ENCODE data around the gene CTR9.

The CTR9 gene

GRCh38 chr11:10725907-10726253, 25.2 kb upstream of the CTR9 start:
- no peak overlapping the region for H3K4me3 ChIP-seq (ENCODE audit: low read depth, low read length)
- no peak for TF ChIP-seq POLR2A (IDR thresholded peaks at IDR 0.05; ENCODE audit: extremely low read depth, insufficient read length)
- TF ChIP-seq, protein P1, sequence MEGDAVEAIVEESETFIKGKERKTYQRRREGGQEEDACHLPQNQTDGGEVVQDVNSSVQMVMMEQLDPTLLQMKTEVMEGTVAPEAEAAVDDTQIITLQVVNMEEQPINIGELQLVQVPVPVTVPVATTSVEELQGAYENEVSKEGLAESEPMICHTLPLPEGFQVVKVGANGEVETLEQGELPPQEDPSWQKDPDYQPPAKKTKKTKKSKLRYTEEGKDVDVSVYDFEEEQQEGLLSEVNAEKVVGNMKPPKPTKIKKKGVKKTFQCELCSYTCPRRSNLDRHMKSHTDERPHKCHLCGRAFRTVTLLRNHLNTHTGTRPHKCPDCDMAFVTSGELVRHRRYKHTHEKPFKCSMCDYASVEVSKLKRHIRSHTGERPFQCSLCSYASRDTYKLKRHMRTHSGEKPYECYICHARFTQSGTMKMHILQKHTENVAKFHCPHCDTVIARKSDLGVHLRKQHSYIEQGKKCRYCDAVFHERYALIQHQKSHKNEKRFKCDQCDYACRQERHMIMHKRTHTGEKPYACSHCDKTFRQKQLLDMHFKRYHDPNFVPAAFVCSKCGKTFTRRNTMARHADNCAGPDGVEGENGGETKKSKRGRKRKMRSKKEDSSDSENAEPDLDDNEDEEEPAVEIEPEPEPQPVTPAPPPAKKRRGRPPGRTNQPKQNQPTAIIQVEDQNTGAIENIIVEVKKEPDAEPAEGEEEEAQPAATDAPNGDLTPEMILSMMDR (IDR thresholded peaks at IDR 0.05; ENCODE audit: low read depth, low read length) = no peak
- TF ChIP-seq, protein P2, sequence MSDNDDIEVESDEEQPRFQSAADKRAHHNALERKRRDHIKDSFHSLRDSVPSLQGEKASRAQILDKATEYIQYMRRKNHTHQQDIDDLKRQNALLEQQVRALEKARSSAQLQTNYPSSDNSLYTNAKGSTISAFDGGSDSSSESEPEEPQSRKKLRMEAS (IDR thresholded peaks at IDR 0.05; ENCODE audit: low read depth, low read length) = no peak
- DNase-seq (ENCODE audit: low read depth) = no peak

- TF ChIP-seq, protein P2 (IDR thresholded peaks at IDR 0.05; ENCODE audit: low read depth, low read length) = no peak
- TF ChIP-seq MYC (IDR thresholded peaks at IDR 0.05; ENCODE audit: low read depth, low read length) = no peak
- TF ChIP-seq, protein P1 (IDR thresholded peaks at IDR 0.05; ENCODE audit: low read depth, low read length) = no peak
- TF ChIP-seq POLR2A (IDR thresholded peaks at IDR 0.05; ENCODE audit: extremely low read depth, insufficient read length) = no peak
- no peak for DNase-seq (ENCODE audit: low read depth)
- no peak overlapping the region for H3K4me3 ChIP-seq (ENCODE audit: low read depth, low read length)
These were observed 23.7 kb upstream of the CTR9 start for GRCh38 chr11:10727146-10727851.

- TF ChIP-seq, protein P2 (IDR thresholded peaks at IDR 0.05; ENCODE audit: low read depth, low read length) = no peak
- TF ChIP-seq MYC (IDR thresholded peaks at IDR 0.05; ENCODE audit: low read depth, low read length) (no peak), POLR2A (IDR thresholded peaks at IDR 0.05; ENCODE audit: extremely low read depth, insufficient read length) (no peak)
- TF ChIP-seq, protein P1 (IDR thresholded peaks at IDR 0.05; ENCODE audit: low read depth, low read length) = no peak
- no peak overlapping the region for H3K4me3 ChIP-seq (ENCODE audit: low read depth, low read length)
- peak; percentile 25 for DNase-seq (ENCODE audit: low read depth)
These were observed 22.9 kb upstream of the CTR9 start for GRCh38 chr11:10728154-10728553.

DNA sequence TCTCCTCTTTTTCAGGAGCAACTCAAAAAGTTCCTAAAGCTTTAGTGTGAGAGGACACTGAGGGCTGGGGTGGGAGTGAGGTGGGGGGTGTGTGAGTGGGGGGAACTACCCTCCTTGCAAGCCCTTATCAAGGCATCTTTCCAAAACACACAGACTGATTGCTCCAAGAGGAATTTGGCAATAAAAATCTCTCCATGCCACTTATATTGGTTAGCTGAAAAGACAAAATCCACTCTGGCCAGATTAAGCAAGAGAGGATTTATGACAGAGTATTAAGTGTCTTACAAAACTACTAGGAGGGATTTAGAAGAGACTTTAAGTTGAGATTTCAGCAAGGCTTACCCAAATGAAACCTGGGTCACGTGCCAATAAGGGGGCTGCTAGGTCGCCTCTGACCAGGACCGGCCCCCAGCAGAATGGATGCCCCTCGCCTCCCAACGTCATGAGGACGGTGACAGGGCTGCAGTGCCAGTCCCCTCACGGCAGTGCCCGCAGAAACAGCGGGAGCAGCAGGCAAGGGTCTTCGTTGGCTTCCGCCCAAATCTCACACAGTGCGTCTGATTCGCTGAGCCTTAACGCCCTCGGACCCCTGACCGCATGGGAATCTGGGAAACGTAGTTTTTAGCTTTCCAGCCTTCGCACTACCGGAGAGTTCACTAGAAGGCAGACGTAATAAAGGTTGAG, 22.1 kb upstream of the CTR9 start:
- no peak for DNase-seq (ENCODE audit: low read depth)
- H3K4me3 ChIP-seq (ENCODE audit: low read depth, low read length) = no peak overlapping the region
- TF ChIP-seq, protein P2 (IDR thresholded peaks at IDR 0.05; ENCODE audit: low read depth, low read length) = no peak
- TF ChIP-seq MYC (IDR thresholded peaks at IDR 0.05; ENCODE audit: low read depth, low read length) = no peak
- TF ChIP-seq POLR2A (IDR thresholded peaks at IDR 0.05; ENCODE audit: extremely low read depth, insufficient read length) = no peak
- TF ChIP-seq, protein P1 (IDR thresholded peaks at IDR 0.05; ENCODE audit: low read depth, low read length) = no peak

DNA sequence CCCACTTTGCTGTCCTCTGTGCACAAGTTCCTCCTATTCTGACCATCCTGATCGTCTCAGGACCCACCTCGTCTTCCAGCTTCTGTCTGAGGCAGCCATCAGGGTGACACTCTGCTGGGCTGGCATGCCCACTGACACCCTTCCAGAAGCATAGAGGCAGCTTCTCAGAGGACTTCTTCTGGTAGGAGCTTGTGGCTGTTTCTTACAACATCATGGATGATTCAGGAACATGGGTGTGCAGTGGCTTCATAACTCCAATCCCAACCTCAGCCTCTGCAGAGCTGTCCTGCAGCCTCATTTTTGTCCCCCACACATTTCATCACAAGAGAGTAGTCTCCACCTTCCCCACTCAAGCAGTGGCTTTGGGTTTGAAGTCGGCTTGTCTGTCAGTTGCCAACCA, 20.9 kb upstream of the CTR9 start:
- TF ChIP-seq MYC (IDR thresholded peaks at IDR 0.05; ENCODE audit: low read depth, low read length) (no peak), POLR2A (IDR thresholded peaks at IDR 0.05; ENCODE audit: extremely low read depth, insufficient read length) (no peak)
- TF ChIP-seq, protein P1 (IDR thresholded peaks at IDR 0.05; ENCODE audit: low read depth, low read length) = no peak
- TF ChIP-seq, protein P2 (IDR thresholded peaks at IDR 0.05; ENCODE audit: low read depth, low read length) = no peak
- no peak overlapping the region for H3K4me3 ChIP-seq (ENCODE audit: low read depth, low read length)
- peak; percentile 83 for DNase-seq (ENCODE audit: low read depth)

Measured in NB4 (cell line).